T follicular helper cell (primary cell): Measurements from ENCODE around the gene ARID4A.
"Not testable (repeated sequence)": the region's sequence is repeated elsewhere in the genome, so short reads cannot be mapped to it uniquely, and the experiment has no call there.

Experiments used
- DNase-seq: peaks from one replicate; pipeline ENCODE4 v3.0.0-alpha.2; 2020; ENCODE audit warnings: low read depth
- total RNA-seq, 2 experiments: gene quantifications; one replicate each; lab custom pipeline; 2026; lab: John Stamatoyannopoulos, UW

ARID4A gene, protein sequence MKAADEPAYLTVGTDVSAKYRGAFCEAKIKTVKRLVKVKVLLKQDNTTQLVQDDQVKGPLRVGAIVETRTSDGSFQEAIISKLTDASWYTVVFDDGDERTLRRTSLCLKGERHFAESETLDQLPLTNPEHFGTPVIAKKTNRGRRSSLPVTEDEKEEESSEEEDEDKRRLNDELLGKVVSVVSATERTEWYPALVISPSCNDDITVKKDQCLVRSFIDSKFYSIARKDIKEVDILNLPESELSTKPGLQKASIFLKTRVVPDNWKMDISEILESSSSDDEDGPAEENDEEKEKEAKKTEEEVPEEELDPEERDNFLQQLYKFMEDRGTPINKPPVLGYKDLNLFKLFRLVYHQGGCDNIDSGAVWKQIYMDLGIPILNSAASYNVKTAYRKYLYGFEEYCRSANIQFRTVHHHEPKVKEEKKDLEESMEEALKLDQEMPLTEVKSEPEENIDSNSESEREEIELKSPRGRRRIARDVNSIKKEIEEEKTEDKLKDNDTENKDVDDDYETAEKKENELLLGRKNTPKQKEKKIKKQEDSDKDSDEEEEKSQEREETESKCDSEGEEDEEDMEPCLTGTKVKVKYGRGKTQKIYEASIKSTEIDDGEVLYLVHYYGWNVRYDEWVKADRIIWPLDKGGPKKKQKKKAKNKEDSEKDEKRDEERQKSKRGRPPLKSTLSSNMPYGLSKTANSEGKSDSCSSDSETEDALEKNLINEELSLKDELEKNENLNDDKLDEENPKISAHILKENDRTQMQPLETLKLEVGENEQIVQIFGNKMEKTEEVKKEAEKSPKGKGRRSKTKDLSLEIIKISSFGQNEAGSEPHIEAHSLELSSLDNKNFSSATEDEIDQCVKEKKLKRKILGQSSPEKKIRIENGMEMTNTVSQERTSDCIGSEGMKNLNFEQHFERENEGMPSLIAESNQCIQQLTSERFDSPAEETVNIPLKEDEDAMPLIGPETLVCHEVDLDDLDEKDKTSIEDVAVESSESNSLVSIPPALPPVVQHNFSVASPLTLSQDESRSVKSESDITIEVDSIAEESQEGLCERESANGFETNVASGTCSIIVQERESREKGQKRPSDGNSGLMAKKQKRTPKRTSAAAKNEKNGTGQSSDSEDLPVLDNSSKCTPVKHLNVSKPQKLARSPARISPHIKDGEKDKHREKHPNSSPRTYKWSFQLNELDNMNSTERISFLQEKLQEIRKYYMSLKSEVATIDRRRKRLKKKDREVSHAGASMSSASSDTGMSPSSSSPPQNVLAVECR
- total RNA-seq = 35.0 to 88.6 reads per million in 2 experiments

DNA sequence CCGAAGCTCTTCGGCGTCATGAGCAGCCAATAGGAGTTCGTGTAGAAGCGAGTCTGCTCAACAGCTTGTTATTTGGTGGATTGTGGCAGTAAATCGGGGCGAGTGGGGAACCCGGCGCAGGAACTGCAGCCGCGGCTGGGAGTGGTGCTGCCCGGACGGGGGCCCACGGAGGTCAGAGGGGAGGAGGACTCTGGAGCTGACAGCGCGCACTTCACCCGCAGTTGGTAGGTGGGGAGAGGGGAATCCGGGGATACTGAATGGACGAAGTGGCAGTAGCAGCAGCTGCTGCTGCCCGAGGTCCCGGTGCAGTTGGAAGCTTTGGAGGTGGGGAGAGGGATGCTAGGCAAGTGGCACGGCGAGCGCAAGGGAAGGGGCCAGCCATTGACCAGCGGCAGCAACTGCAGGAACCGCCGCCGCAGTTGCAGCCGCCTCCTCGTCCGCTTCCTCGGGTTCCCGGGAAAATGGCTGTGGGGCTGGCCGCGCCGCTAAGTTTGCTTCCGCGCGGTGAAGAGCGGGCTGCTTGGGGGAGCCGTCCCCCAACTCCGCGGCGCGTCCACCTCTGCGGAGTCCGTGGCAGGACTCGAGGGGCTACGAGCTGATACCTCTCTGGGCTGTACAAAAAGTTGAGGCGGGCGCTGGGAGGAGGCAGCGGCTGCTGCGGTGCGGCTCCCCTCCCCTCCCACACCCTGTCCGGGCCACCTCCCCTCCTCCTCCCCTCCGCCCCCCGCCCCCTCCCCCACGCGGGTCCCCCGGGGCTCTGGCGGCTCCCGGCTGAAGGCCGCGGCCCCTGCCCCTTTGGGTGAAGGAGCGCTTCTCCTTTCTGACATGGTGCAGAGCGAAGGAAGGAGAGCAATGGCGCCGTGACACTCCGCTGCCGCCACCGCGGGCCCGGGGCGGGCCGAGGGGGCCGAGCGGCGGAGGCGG is at the start of gene ARID4A:
TSS of gene ARID4A (plus strand) at position 79 of the 924 bp plus-strand sequence. CDS start 1,300 bp downstream, outside the sequence.
- peak; percentile 82 for DNase-seq

DNA sequence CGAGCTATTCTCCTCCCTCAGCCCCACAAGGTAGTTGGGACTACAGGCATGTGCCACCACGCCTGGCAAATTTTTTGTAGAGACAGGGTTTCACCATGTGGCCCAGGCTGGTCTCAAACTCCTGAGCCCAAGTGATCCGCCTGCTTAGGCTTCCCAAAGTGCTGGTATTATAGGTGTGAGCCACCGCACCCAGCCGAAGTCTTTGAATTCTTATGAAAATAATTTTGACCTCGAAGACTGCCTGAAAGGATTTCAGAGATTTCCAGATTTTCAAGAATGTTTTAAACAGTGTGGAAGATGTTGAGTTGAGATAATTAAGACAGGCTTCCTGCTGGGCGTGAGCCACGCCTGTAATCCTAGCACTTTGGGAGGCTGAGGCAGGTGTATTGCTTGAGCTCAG is 48.7 kb upstream of the ARID4A start:
- DNase-seq = no peak

DNA sequence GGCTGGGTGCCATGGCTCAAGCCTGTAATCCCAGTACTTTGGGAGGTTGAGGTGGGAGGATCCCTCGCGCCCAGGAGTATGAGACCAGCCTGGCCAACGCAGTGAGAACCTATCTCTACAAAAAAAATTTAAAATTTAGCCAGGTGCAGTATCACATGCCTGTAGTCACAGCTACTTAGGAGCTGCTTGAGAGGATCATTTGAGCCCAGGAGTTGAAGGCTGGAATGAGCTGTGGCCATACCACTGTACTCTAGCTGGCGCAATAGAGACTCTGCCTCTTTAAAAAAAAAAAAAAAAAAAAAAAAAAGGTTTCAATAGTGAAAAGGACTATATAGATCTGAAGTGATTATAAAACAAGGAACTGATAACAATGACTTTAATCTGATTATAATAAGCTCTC is 40.2 kb upstream of the ARID4A start:
- no peak for DNase-seq

DNA sequence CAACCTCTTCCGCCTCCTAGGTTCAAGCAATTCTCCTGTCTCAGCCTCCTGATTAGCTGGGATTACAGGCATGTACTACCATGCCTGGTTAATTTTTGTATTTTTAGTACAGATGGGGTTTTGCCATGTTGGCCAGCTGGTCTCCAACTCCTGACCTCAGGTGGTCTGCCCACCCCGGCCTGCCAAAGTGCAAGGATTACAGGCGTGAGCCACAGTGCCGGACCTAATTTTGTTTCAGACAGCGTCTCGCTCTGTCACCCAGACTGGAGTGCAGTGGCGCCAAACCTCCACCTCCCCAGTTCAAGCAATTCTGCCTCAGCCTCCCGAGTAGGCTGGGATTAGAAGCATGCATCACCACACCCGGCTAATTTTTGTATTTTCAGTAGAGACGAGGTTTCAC is 36.4 kb upstream of the ARID4A start:
- not testable (repeated sequence) for DNase-seq

DNA sequence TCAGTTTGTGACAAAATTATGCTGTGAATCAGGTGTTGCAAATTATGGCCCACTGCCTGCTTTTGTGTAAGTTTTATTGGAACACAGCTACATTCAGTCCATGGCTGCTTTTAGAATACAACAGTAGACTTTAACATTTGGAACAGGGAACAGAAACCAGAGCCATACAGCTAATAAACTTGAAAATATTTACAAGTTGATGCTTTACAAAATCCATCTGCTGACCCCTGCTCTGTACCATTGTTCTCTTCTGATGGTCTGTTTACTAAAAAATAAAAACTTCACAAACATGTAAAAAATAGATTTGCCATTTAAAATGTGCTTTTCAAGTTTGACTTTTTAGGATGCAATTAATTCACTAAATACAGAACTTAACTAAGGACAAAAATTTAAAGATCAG is 33.0 kb upstream of the ARID4A start:
- no peak for DNase-seq

GRCh38 chr14:58270628-58271027 is 27.7 kb upstream of the ARID4A start:
- DNase-seq = no peak

- DNase-seq = no peak
Observed at GRCh38 chr14:58272588-58273372, 25.6 kb upstream of the ARID4A start.

DNA sequence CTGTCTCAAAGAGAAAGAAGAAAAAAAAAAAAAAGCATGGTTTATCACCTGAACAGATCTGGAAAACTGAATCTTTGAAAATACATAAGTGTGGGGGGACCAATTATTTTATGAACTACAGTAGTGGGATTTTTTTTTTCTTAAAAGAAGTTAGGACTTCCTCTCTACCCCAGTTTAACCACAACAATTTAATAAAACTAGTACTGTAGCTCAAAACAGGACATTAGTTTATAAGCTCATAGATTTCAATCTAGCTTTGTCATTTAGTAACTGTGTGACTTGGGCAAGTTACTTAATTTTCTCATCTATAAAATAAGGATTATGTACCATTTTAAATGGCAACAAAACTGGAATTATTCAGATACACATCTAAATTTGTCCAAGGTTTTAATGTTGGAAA is 23.5 kb upstream of the ARID4A start:
- no peak for DNase-seq

DNA sequence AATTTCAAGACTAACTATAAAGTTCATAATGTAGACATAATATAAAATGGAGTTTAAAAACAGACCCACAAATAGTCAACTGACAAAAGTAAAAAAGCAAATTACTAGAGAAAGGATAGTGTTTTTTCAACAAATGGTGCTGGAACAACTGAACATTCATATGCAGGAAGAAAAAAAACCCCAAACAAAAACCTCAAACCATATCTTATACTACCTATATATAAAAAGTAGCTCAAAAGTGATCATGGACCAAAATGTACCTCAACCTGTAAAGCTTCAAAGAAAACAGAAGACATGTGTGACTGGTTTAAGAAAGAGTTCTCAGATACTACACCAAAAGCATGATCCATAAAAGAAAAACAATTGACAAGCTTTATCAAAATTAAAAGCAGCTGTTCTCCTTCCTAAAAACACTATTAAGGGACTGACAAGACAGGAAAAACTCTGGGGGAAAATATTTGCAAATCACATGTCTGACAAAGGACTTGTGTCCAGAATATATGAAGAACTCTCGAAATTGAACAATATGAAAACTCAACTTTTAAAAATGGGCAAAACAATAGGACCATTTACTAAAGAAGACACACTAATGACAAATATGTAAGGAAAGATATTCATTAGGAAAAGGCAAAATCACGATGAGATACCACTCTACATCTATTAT is 22.7 kb upstream of the ARID4A start:
- no peak for DNase-seq

DNA sequence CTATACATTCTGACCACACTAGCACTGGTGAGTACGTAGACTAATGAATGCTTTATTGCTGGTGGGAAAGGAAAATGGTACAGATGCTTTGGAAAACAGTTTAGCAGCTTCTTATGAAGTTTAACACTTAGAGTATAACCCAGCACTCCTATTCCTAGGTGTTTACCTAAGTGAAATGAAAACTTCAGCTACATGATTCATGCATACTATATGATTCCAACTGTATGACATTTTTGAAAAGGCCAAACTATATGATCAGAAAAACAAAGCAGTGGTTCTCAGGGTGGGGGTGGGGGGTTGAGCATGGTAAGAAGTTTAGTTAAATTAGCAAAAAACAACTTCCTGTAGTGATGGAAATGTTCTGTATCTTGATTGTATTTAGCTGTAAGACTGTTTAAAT is 22.1 kb upstream of the ARID4A start:
- no peak for DNase-seq

DNA sequence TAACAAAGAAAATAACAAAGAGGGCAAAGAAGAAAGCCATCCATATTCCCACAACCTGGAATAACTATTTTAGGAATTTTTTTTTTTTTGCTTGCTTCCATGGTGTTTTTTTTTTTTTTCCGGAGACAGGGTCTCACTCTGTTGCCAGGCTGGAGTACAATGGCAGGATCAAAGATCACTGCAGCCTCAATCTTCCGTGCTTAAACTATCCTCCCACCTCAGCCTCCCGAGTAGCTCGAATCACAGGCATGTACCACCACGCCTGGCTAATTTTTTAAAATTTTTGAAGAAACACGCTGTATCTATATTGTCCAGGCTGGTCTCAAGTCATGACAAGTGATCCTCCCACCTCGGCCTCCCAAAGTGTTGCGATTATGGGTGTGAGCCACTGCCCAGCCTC is 20.2 kb upstream of the ARID4A start:
- DNase-seq = no peak

DNA sequence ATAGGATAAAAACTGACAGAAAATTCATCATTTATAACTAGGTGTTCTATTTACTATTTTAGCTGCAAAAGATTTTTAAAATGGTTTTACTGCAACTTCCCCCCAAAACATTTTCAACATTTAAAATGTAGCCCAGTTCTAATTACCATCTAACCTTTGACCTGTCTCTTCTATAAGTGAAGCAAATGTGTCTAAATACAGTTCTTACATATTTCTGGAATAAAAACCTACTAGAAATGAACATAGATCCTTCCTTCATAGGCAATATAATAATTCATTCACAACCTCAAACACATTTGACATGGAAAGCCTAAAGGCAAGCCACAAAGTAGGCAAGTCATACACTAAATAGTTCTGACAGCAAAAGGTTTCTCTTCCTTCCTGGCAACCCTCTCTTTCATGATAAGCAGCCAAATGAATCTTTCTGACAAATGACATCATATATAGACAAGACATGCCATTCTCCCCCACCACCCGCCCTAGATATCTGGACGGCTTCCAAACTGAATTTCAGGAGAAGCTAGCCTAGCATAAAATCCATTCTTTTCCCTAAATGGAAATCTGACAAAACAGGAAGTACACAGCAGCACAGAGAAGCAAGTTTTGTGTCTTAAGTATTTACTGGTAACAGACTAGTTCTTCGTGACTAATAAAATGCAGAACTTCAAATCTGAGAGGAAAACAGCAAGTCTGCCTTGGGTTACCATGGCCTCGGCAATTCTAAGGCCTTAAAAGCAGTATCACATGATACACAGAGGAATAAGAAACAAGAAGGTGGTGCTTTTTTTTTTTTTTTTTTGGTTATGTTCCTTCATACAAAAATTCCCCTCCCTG is 17.2 kb upstream of the ARID4A start:
- no peak for DNase-seq

- no peak for DNase-seq
Observed at GRCh38 chr14:58281969-58282368, 16.4 kb upstream of the ARID4A start.

DNA sequence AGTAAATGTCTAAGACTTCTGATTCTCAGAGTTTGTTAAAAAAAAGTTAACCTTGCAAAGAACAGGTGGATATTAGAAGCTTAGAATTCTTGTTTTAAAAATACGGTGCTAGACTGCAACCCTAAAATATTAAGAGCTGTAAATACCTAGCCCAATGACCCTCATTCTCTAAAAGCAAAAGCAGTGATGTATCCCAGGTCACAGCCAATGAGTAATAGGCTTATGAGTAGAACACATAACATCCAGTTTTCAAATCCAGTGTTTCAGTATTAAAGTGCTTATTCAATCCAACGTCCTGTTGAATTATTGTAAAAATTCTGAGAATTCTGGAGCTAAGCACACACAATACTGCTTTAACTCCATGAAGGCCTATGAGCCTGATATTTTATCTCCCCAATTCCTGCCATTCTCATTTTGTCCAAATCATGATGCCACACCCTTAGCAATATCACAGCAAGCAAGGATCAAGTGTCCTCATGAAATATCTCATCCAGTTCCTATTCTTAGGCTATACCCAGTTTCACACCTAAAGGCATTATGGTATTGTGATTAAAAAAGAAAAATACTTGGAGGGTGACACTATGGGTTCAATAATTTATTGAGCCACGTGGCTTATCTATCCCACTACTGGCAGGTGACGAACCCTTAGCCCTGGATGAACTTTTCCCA is 15.3 kb upstream of the ARID4A start:
- no peak for DNase-seq

GRCh38 chr14:58283730-58284129 is 14.6 kb upstream of the ARID4A start:
- no peak for DNase-seq

DNA sequence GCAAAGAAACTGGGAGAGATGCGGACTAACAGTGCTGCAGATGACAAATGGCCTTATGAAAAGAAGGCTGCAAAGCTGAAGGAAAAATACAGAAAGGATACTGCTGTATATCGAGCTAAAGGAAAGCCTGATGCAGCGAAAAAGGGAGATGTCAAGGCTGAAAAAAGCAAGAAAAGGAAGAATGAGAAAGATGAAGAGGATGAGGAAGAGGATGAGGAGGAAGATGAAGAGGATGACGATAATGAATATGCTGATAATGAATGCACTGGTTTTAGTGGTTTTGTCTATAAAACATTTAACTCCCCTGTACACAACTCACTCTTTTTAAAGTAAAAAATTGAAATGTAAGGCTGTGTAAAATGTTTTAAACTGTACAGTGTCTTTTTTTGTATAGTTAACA is 13.2 kb upstream of the ARID4A start:
- no peak for DNase-seq

DNA sequence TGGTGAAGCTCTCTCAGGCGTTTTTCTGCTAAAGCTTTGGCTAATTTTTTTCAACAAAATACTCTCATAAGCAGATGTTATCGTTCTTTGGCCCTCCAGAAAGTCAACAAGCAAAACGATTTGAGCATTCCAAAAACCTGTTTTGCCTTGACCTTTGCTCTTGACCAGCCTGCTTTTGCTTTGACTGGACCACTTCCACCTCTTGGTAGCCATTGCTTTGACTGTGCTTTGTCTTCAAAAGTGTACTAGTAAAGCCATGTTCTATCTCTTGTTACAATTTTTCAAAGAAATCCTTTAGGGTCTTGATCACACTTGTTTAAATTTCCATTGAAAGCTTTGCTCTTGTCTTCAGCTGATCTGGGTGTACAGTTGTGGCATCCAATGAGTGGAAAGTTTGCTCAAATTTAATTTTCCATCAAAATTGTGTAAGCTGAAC is 10.7 kb upstream of the ARID4A start:
- DNase-seq = no peak

- DNase-seq = no peak
Observed at GRCh38 chr14:58288106-58288792, 10.1 kb upstream of the ARID4A start.
